ENCODE results near the gene RTRAF. TPM values are rescaled to one million over a fixed set of nuclear protein-coding genes. Genes with fewer than 3 reads are reported as not detected.

RTRAF gene
- polyA plus RNA-seq, 1 of the 3 experiments (the other 2 are of a cell fraction), result 43.6 TPM

- Histone ChIP-seq H3K9me3 (no peaks in the 10 kb centered on the region), H3K79me2 (ENCODE audit: insufficient read depth) (peaks cover 4% of the 10 kb centered on the region), H3K27ac (ENCODE audit: low read depth in 2 of 2, low read length in 1 of 2) (peak overlapping the region; percentile 83 to 91; a peak in 3 of 4 replicates), H3K4me2 (peak overlapping the region; percentile 63), H3F3A (replicated peaks; ENCODE audit: insufficient read depth) (peaks cover 18% of the 10 kb centered on the region), H3K36me3 (replicated peaks in 1 of 2; ENCODE audit: control insufficient read depth in 1 of 2, insufficient read depth in 2 of 2, low read length in 1 of 2) (peaks cover 0 to 30% of the 10 kb centered on the region in 2 experiments), H3K27me3 (ENCODE audit: insufficient read depth) (no peaks in the 10 kb centered on the region), H3K4me1 (ENCODE audit: control insufficient read depth in 1 of 2, insufficient read depth in 2 of 2, low read depth in 1 of 2, low read length in 1 of 2) (peaks cover 8 to 40% of the 10 kb centered on the region in 2 experiments; a peak in 3 of 4 replicates), H3K4me3 (ENCODE audit: low read depth in 2 of 2, low read length in 1 of 2) (no peak overlapping the region), H3K9ac (peak overlapping the region; percentile 49; the same call in 1 of the 2 replicates), H3K9me2 (no peaks in the 10 kb centered on the region), H4K20me1 (ENCODE audit: insufficient read depth) (no peaks in the 10 kb centered on the region), H2AFZ (ENCODE audit: low read depth) (no peak overlapping the region)
- ChIA-PET POLR2A (no interaction called here), CTCF (interaction anchor here (1.4 kb wide), 1 partner anchor 269 kb away, joined by 3 read pairs; no protein-coding TSS in a partner anchor)
- no peak for DNase-seq
- peak; percentile 28; the same call in 1 of the 2 replicates for TF ChIP-seq FOSL2 (IDR thresholded peaks at IDR 0.05; ENCODE audit: borderline replicate concordance, low read depth)
- peak in 1 of 2 experiments; percentile 43; a peak in 1 of 4 replicates for TF ChIP-seq EP300 (IDR thresholded peaks at IDR 0.05; ENCODE audit: borderline replicate concordance in 1 of 2, low read depth in 1 of 2, low read length in 1 of 2)
- no peak for TF ChIP-seq YY1 (IDR thresholded peaks at IDR 0.05; ENCODE audit: low read depth)
- peak; percentile 80 for TF ChIP-seq NFIC (IDR thresholded peaks at IDR 0.05; ENCODE audit: borderline replicate concordance)
- TF ChIP-seq POLR2AphosphoS5 (IDR thresholded peaks at IDR 0.05; ENCODE audit: low read depth, low read length), result 0 out of 2 replicates have a peak, but pooled peaks have one; percentile 14
- TF ChIP-seq TCF12 (IDR thresholded peaks at IDR 0.05), result peak; percentile 74
- TF ChIP-seq NRF1 (IDR thresholded peaks at IDR 0.05; ENCODE audit: low read depth, low read length), result no peak
- no peak for TF ChIP-seq TAF1 (IDR thresholded peaks at IDR 0.05; ENCODE audit: borderline replicate concordance, low read depth, low read length)
- TF ChIP-seq RAD21 (IDR thresholded peaks at IDR 0.05; ENCODE audit: low read length), result no peak
- peak; percentile 47 for TF ChIP-seq PBX3 (IDR thresholded peaks at IDR 0.05)
- no peak for TF ChIP-seq REST (IDR thresholded peaks at IDR 0.05; ENCODE audit: low read depth, low read length)
- 0 out of 2 replicates have a peak, but pooled peaks have one; percentile 49 for TF ChIP-seq RXRA (IDR thresholded peaks at IDR 0.05; ENCODE audit: borderline replicate concordance, low read depth)
- TF ChIP-seq JUND (IDR thresholded peaks at IDR 0.05), result 0 out of 2 replicates have a peak, but pooled peaks have one; percentile 23
- 36% methylated on average over 2 of the region's 3 CpGs for WGBS (ENCODE audit: low lambda C conversion rate)
These were observed 42.4 kb downstream of the RTRAF start for GRCh38 chr14:52031781-52032180.

Measured in SK-N-SH (cell line).